HFF-Myc (cell line): ENCODE data around the gene ATCAY.
"Not testable (repeated sequence)": the region's sequence is repeated elsewhere in the genome, so short reads cannot be mapped to it uniquely, and the experiment has no call there.

Source experiments
- DNase-seq: peaks from one replicate; pipeline ENCODE4 v3.0.0-alpha.2; 2011; ENCODE audit warnings: low read depth; ENCODE audit errors: extremely low read depth
- H3K4me3 ChIP-seq: replicated peaks from 2 replicates; pipeline ENCODE4 v1.5.1; 2011; ENCODE audit warnings: low read depth, mild to moderate bottlenecking, control low read depth, low read length
- TF ChIP-seq, protein P1 (sequence below): IDR thresholded peaks from 2 replicates; pipeline ENCODE4 v1.5.1; 2012; ENCODE audit warnings: mild to moderate bottlenecking, low read depth, low read length, control low read depth; ENCODE audit errors: missing control alignments

Gene ATCAY

DNA sequence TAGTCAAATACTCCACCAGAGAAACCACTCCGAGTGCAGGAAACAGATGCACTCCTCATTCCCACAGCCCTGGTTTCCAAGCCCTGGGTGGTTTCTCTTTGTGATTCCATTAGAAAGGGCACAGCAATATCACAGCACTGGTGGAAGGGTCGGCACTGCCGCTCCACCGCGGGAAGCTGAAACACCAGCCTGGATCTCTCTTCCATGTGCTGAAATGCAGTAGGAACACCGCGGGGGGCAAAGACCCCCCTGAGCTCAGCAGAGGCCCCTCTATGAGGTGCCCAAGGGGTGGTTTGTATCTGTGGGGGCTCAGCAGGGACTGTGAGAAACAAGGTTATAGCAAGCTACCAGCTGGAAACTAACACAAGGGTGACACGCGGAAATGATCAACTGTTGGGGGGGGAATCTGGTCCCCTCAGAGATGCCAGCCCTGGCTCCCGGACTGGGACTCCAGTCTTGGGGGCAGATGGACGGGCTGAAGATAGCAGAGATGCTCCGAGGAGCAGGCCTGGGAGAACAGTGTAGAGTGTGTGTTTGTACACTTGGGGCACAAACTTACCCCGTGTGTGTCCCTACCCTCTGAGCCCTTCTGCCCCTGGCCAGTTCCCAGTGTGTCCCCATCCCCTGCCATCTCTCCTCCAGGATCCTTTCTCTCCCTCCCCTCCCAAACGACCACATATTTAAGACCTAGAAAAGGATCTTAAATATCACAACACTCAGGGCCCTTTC lies 13.4 kb upstream of the ATCAY start:
- H3K4me3 ChIP-seq: no peak overlapping the region
- DNase-seq: no peak
- TF ChIP-seq, protein P1, sequence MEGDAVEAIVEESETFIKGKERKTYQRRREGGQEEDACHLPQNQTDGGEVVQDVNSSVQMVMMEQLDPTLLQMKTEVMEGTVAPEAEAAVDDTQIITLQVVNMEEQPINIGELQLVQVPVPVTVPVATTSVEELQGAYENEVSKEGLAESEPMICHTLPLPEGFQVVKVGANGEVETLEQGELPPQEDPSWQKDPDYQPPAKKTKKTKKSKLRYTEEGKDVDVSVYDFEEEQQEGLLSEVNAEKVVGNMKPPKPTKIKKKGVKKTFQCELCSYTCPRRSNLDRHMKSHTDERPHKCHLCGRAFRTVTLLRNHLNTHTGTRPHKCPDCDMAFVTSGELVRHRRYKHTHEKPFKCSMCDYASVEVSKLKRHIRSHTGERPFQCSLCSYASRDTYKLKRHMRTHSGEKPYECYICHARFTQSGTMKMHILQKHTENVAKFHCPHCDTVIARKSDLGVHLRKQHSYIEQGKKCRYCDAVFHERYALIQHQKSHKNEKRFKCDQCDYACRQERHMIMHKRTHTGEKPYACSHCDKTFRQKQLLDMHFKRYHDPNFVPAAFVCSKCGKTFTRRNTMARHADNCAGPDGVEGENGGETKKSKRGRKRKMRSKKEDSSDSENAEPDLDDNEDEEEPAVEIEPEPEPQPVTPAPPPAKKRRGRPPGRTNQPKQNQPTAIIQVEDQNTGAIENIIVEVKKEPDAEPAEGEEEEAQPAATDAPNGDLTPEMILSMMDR: no peak

DNA sequence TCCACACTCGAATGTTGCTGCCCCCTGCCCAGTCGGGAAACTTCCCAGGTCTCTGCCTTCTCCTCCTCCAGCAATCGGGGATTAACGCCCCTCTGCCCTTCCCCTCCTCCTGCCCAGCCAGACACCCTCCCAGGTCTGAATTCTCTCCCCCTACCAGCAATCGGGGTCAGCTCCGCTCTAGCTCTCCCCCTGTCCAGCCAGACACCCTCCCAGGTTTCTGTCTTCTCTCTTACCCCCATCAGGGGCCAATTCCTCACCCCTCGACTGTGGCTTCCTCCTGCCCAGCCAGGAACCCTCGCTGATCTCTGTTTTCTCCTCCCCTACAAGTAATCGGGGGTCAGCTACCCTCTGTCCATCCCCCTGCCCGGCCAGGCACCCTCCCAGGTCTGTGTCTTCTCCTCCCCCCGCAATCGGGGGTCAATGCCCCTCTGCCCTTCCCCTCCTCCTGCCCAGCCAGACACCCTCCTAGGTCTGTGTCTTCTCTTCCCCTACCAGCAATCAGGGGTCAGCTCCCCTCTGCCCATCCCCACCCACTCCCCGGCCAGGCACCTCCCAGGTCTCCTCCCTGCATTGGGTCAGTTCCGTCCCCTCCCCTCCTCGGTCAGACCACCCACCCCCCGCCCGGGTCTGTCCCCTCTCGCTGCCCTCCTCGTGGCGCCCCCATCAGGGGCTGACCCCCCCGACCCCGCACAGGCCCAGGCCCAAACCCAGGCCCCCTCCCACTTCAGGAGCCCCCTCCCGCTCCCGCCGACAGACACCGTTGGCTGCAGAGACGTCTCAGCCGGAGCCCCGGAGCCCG lies 12.3 kb upstream of the ATCAY start:
- H3K4me3 ChIP-seq: no peak overlapping the region
- DNase-seq: no peak
- TF ChIP-seq, protein P1: no peak

DNA sequence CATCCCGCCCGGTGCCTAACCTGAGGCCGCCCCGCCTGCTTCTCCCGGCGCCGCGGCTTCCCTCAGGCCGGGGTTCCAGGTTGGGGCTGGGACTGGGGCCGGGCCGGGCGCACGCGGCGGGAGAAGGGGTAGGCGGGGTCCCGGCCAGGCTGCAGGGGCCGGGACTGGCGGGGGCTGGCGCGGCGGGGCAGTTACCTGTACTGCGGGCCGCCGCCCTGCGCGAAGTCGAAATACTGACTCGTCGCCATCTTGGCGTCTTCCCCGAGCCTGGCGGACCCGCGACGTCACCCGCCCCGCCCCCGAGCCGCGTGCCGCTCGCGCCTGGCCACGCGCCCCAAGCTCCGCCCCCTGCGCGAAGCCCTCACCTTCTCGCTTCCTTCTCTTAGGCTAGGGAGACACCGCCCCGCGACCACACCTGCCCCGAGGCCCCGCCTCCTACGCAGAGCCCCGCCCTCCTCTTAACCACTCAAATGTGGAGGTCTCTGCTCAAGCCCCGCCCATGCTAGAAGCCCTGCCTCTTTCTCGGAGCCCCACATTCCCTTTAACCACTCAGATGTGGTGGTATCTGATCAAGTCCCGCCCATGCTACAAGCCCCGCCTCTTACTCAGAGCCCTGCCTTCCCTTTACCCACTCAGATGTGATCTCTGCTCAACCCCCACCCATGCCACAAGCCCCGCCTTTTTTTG lies 11.6 kb upstream of the ATCAY start, which contains the start of gene ZFR2:
Gene ZFR2 (minus strand): TSS at position 269 of the 687 bp plus-strand sequence. CDS start 21 bp downstream, at position 248.
- no peak within 1 kb of the TSS for H3K4me3 ChIP-seq
- TF ChIP-seq, protein P1: no peak
- no peak for DNase-seq

DNA sequence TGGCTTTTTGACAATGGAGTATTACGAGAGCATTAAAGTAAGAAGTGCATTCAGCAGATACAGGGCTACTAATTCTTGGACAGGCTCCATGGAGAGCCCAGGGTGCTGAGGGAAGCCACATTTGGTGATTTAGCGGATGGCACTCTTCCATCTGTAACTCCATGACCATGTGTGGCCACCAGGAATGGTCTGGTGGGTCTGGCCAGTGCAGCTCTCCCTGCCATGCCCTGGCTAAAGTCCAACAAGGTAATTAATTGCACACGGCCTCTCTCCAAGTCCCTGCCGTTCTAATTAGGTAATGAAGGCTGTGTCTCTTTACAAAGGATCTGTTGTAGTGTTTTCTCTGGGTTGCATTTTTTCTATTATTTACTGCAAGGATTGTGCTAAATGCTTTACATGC lies 7.3 kb upstream of the ATCAY start:
- DNase-seq: no peak
- TF ChIP-seq, protein P1: no peak

DNA sequence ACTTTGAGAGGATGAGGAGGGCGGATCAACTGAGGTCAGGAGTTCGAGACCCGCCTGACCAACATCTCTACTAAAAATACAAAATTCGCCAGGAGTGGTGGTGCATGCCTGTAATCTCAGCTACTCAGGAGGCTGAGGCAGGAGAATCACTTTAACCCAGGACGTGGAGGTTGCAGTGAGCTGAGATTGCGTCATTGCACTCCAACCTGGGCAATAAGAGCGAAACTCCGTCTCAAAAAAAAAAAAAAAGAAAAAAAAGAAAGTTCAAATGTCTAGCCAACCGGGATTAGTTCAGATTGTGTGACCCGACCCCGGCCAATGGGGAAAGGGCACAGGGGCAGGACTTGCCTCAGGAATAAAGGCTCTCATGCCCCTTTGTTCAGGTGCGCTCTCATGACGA lies 5.8 kb upstream of the ATCAY start:
- not testable (repeated sequence) for DNase-seq, H3K4me3 ChIP-seq

More for the DNA sequence above, 7.3 kb upstream of the ATCAY start:
- H3K4me3 ChIP-seq: no peak overlapping the region

DNA sequence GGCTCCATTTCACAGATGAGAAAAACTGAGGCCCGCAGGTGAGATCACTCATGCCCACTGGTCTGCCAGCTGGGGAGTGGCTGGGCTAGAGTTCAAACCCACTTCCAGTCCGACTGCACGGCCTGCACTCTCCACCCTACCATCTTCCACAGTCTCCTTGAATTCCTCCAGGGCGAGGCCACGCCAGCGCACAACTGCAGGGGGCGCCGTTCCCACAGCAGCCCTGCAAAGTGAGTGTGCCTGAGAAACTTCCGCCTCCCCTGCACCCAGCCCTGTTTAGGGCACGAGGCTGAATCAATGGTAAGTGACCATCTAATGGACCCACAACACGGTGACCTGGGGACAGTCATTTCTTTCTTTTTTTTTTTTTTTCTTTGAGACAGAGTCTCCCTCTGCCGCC lies 829 bp upstream of the ATCAY start:
- no peak overlapping the region for H3K4me3 ChIP-seq
- TF ChIP-seq, protein P1: peak; percentile 29
- DNase-seq: no peak
